ENCODE measurements around the gene SORCS2.

- no peak for TF ChIP-seq CTCF (tag by site-specific recombination; IDR thresholded peaks at IDR 0.05)
- TF ChIP-seq YY1 (tag by site-specific recombination; IDR thresholded peaks at IDR 0.05), result no peak
- TF ChIP-seq ZNF777 (tag by site-specific recombination; IDR thresholded peaks at IDR 0.05; ENCODE audit: borderline replicate concordance), result no peak
Observed at GRCh38 chr4:7638489-7638888, 446.2 kb downstream of the SORCS2 start.

All from HEK293 (cell line).